GM21717 (cell line): ENCODE measurements around the gene HSF5.

ENCODE experiments used
- ATAC-seq: cut with Tn5 transposase; IDR thresholded peaks from one replicate; pipeline ENCODE4 v1.9.1; 2021; ENCODE audit warnings: mild to moderate bottlenecking, moderate library complexity; ENCODE audit not compliant: unreplicated experiment

The HSF5 gene, protein sequence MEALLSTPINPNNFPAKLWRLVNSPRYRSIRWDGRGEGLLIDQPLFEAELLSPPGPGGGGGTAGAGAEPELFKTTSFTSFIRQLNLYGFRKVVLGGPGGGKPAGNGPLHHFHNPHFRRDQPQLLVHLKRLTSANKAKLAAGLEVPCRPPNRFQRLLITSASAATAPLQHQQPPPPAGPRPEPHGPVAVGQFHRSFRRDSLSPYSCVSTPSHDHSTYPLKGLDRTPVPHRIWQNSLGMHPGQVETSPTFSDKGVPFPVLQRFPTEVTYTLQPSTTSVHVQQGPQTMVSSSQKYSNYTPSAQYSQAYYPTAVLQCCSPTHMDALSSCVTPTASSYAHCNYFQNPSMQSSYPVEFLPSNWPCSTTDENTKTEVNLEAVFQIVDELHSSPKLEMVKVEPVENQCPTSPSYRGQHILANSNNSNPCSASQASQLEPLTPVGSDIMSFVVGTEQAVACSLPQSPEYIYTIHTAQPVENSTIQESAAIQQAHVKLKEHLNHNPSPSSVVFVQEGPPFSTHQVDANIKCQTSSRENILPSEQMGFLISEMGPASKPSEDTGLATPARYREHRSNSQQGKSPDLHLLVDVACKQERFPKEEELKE

DNA sequence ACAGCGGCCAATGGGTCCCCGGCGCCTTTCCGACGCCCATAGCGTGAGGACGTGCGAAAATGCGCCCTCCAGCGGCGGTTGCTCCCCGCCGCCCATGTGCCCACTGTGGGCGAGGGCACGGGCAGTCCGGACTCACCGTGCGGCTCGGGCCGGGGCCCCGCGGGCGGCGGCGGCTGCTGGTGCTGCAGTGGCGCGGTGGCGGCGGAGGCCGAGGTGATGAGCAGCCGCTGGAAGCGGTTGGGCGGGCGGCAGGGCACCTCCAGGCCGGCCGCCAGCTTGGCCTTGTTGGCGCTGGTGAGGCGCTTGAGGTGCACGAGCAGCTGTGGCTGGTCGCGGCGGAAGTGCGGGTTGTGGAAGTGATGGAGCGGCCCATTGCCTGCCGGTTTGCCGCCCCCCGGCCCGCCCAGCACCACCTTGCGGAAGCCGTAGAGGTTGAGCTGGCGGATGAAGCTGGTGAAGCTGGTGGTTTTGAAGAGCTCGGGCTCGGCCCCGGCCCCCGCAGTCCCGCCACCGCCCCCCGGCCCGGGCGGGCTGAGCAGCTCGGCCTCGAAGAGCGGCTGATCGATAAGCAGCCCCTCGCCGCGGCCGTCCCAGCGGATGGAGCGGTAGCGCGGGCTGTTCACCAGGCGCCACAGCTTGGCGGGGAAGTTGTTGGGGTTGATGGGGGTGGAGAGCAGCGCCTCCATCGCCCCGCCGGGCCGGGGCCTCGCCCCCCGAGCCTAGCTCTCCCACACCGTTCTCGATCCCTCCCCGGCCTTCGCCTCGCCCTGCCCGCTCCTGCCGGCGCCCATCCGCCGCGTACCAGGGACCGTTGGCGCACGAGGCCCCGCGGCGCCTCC, at the start of gene HSF5:
Gene HSF5, minus strand, starts transcription at position 820 of the 839 bp plus-strand sequence. Its CDS starts 134 bp downstream, at position 686.
- ATAC-seq, result no peak

DNA sequence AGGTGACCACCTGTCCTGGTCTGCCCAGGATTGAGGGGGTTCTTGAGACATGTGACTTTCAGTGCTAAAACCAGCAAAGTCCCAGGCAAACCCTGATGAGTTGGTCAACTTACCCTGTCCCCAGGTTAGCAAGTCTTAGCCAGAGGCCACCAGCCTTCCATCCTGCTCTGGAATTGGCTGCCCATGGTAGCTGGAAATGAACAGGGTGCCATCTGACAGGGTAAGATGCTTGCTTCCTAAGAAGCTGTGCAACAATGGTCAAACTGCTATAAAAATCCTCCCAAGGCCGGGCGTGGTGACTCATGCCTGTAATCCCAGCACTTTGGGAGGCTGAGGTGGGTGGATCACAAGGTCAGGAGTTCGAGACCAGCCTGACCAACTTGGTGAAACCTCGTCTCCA, 49.1 kb upstream of the HSF5 start:
- ATAC-seq, result no peak

DNA sequence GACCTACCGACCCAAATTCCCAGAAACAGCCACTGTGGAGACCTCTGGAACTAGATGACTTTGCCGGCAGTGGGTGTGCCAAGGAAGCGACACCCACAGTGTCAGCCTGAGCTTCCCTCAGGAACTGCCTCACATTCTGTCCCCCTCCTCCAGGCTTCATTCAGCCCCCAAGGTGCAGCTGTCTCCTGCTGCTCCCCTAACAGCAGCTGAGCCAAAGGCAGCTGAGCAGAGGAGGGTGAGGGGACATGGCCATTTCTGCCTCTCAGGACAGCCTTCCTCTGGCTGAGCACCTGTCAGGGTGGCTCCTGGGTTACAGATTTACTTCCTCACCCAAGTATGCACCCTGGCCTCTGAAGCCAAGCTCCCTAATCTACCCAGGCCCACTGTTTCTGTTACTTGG, 48.3 kb upstream of the HSF5 start:
- no peak for ATAC-seq

DNA sequence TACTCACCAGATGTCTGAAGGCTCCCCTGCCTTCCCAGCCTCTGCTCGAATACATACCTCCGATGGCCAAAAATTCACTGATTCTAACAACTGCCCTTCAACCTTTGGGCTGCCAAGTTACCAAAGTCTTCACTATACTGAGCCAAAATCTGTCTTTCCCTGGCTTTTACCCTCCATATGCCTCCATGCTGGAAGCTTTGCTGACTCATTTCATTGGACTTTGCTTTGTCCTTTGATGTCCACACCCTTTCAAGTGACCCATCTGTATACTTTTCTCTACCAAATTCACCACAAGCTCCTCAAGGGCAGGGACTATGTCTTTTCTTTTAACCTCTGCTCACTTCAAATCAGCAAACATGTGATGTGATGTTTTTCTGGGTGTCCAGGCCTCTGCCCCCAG, 47.2 kb upstream of the HSF5 start:
- no peak for ATAC-seq

DNA sequence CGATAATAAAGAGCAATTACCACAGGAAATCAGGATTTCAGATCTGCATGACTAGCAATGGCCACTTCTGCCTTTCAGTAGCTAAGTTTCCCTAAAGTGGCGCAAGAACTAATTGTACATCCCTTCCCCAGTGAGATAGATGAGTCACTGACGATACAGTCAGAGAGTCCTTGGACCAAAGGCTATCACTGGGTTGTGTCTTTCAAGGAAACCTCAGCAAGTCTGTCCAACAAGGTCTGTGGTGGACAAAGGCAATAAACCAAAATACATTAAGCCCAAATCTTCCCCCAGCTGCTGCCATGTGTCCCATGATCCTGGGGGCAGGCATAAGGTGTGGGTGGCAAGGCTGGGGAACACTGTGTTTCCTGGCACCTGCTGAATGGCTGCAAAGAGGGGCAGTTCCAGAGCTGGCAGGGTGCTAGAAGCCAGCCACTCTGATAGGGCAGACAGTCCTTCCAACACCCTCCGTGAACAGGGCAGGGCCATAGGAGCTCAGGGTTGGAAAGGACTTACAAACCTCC, 46.8 kb upstream of the HSF5 start:
- ATAC-seq, result no peak

DNA sequence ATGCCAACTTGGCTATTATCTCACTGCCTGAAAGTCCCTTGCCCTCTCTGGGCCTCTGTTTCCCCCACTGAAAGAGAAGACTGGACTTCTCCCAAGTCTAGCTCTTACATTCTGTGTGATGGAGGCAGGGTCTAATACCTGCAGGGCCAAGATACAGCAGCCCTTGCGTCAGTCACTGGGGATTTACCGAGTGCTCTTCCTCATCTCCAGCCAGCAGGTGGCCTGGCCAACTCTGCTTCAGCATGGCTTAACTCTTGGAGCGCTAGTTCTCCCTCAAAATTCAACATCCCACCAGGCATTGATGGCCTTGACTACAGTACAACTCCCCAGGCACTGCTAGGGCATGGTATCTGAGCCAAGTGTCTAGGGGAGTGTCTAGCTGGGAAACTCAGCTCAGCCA, 46.1 kb upstream of the HSF5 start:
- ATAC-seq, result no peak

DNA sequence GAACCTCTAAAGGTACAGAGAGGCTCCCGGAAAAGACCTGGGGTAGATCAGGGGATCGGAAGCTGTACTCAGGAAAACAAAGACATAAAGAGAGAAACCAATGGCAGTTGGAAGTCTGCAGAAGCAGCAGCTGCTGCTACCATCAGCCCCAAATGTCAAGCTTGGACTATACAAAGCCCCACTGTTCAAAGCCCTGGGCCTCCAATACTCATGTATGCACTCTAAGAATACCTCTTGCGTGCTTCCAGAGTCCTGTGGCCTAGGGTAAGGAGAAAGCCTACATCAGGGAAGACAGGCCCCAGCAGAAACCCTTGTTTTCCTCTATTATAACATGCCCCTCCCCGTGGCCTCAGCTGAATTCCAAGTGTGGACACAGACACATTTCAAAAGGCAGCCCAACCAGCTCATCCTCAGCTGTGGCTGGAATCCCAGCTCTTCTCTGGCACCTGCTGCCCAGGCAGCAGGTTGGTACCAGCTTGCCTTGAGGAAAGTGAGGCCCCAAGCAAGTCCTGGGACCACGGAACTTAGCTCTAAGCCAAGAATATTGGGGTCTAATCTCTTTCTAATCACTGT, 45.5 kb upstream of the HSF5 start:
- ATAC-seq, result no peak

DNA sequence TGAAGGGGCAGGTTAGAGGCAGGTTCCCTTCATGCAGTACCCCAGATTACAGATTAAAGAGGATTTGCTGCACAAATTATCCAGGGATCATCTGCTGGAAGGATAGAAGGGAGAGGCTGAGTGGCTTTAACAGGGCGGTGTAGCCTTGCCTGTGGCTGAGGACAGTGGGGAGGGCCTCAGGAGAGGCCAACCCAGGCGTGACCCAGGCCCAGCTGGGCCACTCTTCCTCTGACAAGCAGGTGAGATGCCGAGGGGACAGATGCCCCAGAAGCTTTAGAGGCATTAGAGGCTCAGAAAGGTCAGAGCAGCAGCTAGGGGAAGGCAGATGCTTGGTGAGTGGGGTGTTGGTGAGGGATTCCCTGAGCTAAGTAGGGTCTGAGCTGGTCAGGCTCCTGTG, 44.3 kb upstream of the HSF5 start:
- no peak for ATAC-seq

DNA sequence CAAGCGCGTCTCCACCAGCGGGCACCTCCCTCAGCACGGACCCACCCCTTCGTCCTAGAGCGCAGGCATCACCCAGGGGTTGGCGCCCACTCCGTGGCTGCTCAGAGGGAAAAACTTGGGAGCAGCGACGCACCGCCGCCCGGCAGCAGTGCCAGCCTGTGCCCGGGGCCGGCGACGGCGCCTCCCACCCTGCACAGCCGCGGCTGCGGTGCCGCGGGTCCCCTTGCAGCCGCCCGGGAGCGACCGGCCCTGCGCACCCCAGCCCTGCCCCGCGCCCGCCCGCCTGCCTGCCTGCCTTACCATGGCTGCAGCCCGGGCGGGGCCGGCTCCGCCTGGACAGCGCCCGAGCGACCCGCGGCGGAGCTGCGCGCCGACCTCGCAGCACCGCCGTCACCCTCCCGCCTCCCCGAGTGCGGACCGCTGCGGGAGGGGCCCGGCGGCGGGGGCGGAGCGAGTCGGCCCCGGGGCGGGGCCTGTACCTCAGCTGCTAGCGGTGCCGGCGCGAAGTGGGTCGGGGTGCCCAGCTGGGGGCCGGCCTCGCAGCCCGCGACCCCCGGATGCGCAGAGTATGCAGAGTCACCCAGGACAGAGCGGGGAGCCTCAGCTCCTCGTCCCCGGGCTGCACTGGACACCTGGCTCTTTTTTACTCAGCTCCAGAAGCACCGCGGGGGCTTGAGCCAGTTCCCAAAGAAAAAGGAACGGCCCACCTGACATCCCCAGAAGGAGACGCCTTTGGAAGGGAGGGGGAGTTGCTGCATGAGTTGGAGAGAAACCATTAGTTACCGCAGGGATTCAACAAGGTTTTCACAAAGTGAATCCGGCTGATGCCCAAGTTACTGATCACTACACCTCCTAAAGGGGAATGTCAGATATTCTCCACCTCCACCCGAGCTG, 43.7 kb upstream of the HSF5 start:
- no peak for ATAC-seq

DNA sequence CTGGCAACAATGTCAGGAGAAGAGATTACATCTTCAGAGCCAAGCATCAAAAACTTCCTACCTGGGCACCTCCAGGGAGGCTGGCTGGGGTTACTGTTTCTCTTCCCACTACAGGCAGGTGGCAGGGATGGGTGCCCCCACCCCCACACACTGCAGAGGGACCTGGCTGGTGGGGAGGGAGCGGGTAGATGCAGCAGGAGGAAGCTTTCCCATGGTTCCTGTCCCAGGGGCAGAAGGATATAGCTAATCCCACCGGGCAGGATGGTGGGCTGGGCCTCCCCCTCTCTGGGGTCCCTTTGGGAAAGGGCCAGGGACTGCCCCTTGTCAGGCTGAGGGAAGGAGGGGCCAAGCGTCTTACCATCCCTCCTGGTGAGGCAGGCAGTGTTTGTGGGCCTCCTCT, 42.9 kb upstream of the HSF5 start:
- ATAC-seq, result no peak

DNA sequence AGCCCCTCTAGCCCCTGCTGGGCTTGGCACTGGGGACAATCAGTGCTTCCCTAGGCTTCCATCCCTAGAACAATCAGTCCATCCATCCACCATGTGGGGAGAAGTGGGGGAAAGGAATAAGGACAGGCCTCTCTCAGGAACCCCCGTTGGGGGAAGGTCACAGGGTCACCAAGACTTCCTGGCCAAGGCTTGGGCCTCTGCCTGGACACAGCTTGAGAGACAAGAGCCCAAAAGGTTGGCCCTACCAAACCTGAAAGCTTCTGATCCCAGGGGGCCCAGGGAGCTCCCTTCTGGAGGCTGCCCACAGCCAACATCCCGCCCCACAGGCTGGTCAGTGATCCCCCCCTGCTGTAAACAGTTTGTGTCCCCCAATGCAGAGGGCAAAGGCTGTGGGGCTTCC, 42.4 kb upstream of the HSF5 start:
- no peak for ATAC-seq

DNA sequence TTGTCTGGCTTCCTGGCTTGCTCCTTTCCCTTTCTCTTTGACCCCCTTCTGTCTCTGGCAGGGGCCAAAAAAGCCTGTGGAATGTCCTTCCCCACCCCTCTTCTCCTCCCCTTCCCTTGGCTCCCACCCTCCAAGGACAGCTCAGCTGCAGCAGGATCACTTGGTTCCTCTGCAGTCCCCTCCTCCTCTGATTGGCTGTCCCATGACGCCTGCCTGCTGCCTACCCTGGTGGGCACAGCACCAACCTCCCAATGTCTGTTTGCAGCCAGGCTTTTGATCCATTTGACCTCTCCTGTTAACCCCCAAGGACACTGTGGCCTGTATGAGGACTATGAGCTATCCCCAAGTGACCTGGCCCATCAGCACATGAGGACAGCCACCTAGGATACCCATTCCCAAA, 41.1 kb upstream of the HSF5 start:
- ATAC-seq, result no peak

DNA sequence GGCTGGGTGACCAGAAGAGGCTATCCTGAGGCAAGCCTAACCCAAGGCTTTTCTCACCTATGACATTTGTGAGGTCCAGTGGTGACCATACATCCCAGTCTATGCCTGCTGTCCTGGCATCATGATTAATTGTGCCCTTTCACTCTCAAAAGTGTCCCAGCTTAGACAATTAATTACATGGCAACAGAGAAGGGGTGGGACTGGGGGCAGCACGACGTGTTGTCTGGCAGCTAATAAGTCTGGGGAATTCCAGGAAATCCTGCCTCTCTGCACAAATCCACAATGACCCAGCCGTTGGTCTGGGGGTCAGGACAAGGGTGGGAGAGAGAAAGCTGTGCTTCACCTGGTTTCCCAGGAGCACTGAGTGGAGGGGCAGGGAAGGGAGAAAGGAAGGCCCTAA, 40.2 kb upstream of the HSF5 start:
- no peak for ATAC-seq

DNA sequence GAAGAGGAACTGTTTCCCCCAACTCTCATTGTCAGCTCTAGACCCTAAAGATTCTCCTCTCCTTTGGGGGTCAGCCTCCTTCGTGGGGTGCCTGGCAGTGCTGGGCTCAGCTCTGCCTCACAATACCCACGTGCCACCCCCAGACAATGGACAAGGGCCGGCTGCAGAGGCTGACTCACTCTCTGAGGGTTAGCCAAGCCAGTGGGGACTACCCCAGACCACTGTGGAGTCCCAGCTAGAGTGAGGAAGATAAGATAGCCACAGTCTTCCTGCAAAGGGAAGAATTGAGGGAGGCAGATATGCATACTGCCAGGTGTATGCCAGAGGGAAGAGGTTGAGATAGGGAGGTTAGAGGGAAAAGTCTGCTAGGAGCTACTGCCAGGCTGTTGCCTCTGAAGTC, 39.7 kb upstream of the HSF5 start:
- no peak for ATAC-seq

DNA sequence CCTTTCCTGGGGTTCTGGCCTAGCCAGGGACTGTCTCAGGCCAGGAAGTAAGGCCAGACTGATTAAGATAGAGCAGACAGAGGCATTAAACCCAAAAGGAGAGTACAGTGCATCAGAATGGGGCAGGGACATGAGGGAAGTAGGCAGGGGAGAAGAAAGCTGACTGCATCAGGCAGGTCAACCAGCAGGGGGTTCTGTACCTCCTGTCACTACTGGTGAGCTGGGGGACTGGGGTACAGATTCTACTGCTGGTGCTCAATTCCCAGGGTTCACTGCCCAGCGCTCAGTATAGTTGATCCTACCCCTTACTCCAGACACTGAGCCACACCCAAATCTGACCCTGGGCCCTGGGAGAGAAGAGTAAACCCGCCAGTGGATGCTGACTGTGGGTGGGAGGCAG, 39.1 kb upstream of the HSF5 start:
- ATAC-seq, result no peak

DNA sequence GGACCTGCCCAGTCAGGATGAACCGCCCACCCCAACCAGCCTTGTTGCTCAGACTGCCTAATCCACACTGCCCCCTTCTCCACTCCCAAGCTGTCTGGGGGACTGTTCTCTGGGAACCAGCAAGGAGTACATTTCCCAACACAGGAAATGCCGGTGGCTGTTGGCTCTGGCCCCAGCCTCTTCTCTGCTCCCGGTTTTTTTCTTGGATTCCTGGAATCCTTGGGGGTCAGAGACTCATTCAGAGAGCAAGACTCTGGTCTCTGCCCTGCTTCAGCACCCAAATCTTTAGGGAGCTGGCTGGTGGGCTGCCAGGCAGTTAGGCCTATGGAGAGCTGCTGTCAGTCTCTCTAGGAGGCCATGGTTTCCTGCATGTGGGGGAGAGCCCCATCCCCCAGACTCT, 37.0 kb upstream of the HSF5 start:
- no peak for ATAC-seq

DNA sequence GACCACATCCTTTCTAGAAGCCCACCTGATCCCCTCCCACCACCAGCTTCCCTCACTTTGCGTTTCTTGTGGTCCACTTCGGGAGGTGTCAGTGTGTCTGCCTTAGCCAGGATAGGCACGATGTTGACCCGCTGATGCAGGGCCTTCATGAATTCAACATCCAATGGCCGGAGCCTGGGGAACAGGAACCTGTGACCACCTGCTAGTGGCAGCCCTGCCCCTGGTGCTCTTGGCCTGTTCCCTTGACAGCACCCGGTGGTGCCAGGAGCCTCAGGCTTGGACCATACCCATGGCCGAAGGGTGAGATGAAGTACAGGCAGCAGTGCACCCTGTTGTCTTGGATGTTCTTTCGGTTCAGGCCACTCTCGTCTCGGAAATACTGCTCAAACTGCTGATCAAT, 33.5 kb upstream of the HSF5 start:
- ATAC-seq, result no peak

DNA sequence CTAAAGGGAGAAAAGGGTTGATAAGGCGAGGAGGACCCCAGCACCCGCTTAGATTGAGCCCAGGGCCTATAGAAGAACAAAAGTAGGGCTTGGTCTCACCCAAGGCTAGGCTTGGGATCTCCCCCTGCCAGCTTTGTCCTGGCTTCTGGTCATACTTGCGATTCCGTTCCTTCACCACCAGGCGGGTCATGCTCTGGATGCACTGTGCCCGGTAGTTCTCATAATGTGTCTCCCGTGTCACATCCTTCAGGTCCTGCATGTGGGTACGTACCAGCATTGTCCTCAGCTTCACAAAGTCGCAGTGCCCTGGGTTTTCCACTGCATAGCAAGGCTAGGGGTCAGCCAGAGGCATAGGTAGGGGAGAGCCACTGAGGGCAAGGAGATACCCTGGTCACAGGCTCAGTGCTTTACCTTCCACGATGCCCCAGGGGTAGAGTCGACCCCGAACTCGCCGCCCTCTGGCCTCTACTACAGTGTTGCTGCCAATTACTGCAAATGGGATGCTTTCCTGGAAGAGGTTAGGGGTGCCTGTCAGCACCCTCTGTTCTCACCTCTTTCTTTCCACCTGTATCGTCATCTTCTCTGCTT, 32.7 kb upstream of the HSF5 start:
- no peak for ATAC-seq

DNA sequence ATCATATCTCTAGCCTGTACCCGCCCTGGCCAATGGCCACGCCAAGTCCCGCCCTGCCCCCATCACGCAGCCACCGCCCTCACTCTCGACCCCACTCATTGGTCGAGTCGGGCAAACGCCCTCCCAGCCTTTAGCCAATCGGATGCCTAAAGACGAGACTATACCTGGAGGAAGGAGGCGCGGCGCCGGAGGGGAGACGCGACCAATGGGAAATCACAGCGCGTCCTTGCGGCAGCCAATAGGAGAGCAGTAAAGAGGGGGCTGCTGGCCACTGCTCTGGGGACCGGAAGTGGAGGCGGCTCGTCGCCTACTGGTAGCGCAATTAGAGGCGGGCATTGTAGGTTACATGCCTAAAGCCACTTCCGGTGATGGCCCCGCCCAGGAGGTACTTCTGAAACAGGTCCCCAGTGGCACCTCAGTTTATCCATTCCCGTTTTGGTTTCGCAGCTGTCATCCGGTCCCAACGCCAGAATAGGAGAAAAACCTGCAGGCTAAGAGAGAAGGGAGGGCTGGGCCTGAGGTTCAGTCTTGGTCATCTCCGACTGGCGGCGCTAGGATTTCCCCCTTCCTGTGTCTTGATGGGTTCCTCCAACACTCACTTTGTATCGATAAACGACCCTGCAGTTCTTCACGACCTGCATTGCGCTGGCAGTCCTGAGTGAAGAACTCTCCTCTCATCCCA, 29.9 kb upstream of the HSF5 start:
- peak; percentile 76 for ATAC-seq
